ENCODE measurements around the gene NALCN.

The NALCN gene

GRCh38 chr13:101058841-101059240 is 357.5 kb downstream of the NALCN start:
- TF ChIP-seq CTCF (IDR thresholded peaks at IDR 0.05; ENCODE audit: low read length, missing control alignments) = no peak
- no peak overlapping the region for H3K4me3 ChIP-seq (replicated peaks; ENCODE audit: low read depth, low read length)
- DNase-seq (ENCODE audit: low read depth) = no peak

DNA sequence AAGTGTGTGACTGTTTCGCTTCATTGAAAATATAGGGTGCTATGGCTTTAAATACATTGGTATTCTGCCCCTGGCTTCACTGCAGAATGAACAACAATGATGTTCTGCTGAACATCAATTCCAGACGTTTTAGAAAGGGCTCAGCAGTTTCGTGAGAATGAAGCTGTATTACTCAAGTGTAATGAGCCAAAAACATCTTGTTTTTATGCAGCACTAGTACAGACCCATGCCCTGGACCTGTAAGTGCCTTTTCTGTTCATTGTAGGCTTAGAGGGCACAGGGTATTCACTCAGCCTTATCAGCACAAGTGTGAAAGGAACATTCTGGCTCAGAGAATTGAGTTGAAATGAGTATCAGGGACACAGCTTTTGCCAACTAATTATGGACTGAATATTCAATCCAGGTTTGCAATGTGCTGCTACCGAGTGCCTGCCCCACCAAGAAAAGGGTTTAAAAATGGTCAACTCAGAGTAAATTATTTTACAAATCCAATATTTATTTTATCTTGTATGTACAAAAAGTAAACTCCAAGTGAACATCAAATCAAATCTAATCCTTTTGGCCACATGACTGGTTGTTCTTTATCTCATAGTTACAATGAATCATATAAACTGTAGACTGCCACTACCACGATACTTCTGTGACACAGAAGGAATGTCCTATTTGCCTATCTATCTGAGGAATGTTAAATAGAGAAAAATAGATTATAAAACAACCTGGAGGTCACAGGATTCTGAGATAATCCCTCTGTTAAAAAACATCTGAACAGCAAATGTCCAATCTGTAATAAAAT is 362.8 kb downstream of the NALCN start:
- DNase-seq (ENCODE audit: low read depth) = no peak
- no peak for TF ChIP-seq CTCF (IDR thresholded peaks at IDR 0.05; ENCODE audit: low read length, missing control alignments)

GRCh38 chr13:101049166-101049850 is 367.0 kb downstream of the NALCN start:
- no peak overlapping the region for H3K4me3 ChIP-seq (replicated peaks; ENCODE audit: low read depth, low read length)
- no peak for TF ChIP-seq CTCF (IDR thresholded peaks at IDR 0.05; ENCODE audit: low read length, missing control alignments)
- DNase-seq (ENCODE audit: low read depth) = no peak

More for the DNA sequence above, 362.8 kb downstream of the NALCN start:
- H3K4me3 ChIP-seq (replicated peaks; ENCODE audit: low read depth, low read length) = no peak overlapping the region

DNA sequence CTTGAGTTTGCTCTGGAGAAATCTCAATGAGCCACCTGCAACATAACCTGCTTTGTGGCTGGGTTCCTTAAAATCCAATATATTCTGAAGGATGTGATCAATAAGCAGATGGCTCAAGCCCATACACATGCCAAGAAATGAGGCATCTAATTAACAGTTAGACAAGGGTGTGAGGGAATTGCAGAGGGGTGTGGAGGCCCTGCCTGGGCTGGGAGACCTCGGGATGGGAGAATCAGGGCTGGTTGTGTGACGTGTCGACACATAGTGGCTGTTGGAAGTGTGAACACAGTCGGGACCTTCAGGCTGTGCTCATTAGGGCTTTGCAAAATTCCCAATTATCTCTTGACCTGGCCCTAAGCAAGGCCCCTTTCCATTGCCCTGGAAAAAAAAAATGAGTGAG is 379.8 kb downstream of the NALCN start:
- no peak for DNase-seq (ENCODE audit: low read depth)
- H3K4me3 ChIP-seq (replicated peaks; ENCODE audit: low read depth, low read length) = no peak overlapping the region
- TF ChIP-seq CTCF (IDR thresholded peaks at IDR 0.05; ENCODE audit: low read length, missing control alignments) = no peak

GRCh38 chr13:101035119-101035620 is 381.1 kb downstream of the NALCN start:
- no peak overlapping the region for H3K4me3 ChIP-seq (replicated peaks; ENCODE audit: low read depth, low read length)
- TF ChIP-seq CTCF (IDR thresholded peaks at IDR 0.05; ENCODE audit: low read length, missing control alignments) = no peak
- no peak for DNase-seq (ENCODE audit: low read depth)

- TF ChIP-seq CTCF (IDR thresholded peaks at IDR 0.05; ENCODE audit: low read length, missing control alignments) = no peak
- no peak overlapping the region for H3K4me3 ChIP-seq (replicated peaks; ENCODE audit: low read depth, low read length)
- no peak for DNase-seq (ENCODE audit: low read depth)
These were observed 389.4 kb downstream of the NALCN start for GRCh38 chr13:101026736-101027398.

All from fibroblast of pulmonary artery (primary cell).